OCI-LY3 (cell line): Measurements from ENCODE around the gene CCSER2.

Source experiments
- H2AFZ ChIP-seq: fragments of 200-600, 300-600 bp; shearing (Covaris generic); 2 replicates; pipeline ENCODE4 v1.6.0; 2014; ENCODE audit warnings: antibody characterized with exemption, low read depth, low read length
- H3K27ac ChIP-seq: fragments of 200-600, 300-600 bp; sonication (generic); 2 replicates; pipeline ENCODE4 v1.5.1; 2014; ENCODE audit warnings: mild to moderate bottlenecking, low read length, moderate library complexity, mixed read lengths
- H3K27me3 ChIP-seq: fragments of 200-600, 300-600 bp; sonication (generic); 2 replicates; pipeline ENCODE4 v1.6.1; 2014; ENCODE audit warnings: low read depth, low read length, mixed read lengths
- H3K36me3 ChIP-seq: fragments of 200-600, 300-600 bp; sonication (generic); replicated peaks from 2 replicates; pipeline ENCODE3; 2014; ENCODE audit warnings: low read depth, low read length, mixed read lengths
- H3K4me1 ChIP-seq: fragments of 300-600, 200-600 bp; sonication (generic); 2 replicates; pipeline ENCODE4 v1.6.1; 2014; ENCODE audit warnings: low read length, mixed read lengths
- H3K4me2 ChIP-seq: fragments of 200-600, 300-600 bp; sonication (generic); 2 replicates; pipeline ENCODE4 v1.6.1; 2014; ENCODE audit warnings: low read length, mixed read lengths
- H3K4me3 ChIP-seq: fragments of 300-600, 200-600 bp; sonication (generic); 2 replicates; pipeline ENCODE4 v1.5.1; 2014; ENCODE audit warnings: antibody characterized with exemption, mild to moderate bottlenecking, low read length, moderate library complexity
- H3K79me2 ChIP-seq: fragments of 300-600, 200-600 bp; shearing (Covaris generic); 2 replicates; pipeline ENCODE4 v1.6.1; 2014; ENCODE audit warnings: mild to moderate bottlenecking, low read length, mixed read lengths
- H3K9ac ChIP-seq: fragments of 300-600, 200-600 bp; shearing (Covaris generic); 2 replicates; pipeline ENCODE4 v1.6.0; 2014; ENCODE audit warnings: mild to moderate bottlenecking, low read length, moderate library complexity
- H3K9me3 ChIP-seq: fragments of 200-600, 300-600 bp; shearing (Covaris generic); 2 replicates; pipeline ENCODE4 v1.6.1; 2014; ENCODE audit warnings: low read length, mixed read lengths; ENCODE audit not compliant: insufficient read depth
- H4K20me1 ChIP-seq: fragments of 200-600, 300-600 bp; sonication (generic); 2 replicates; pipeline ENCODE4 v1.6.1; 2016; ENCODE audit warnings: low read length, mixed read lengths; ENCODE audit not compliant: insufficient read depth
- CTCF ChIP-seq: fragments of 200-600, 300-600 bp; sonication (generic); IDR thresholded peaks from 2 replicates; pipeline ENCODE4 v1.5.1; 2014; ENCODE audit warnings: antibody characterized with exemption, low read length, low read depth
- EZH2phosphoT487 ChIP-seq: fragments of 200-600 bp; shearing (Covaris generic); IDR thresholded peaks from 2 replicates; pipeline ENCODE4 v1.6.1; 2018; ENCODE audit warnings: antibody characterized with exemption, mixed run types, low read depth

Gene CCSER2

GRCh38 chr10:84499846-84500245 lies 171.5 kb downstream of the CCSER2 start:
- Histone ChIP-seq H3K4me2 (no peak overlapping the region), H3K4me3 (no peak overlapping the region), H3K79me2 (no peaks in the 10 kb centered on the region), H2AFZ (no peak overlapping the region), H3K9ac (no peak overlapping the region), H3K27ac (no peak overlapping the region), H3K4me1 (no peaks in the 10 kb centered on the region), H3K9me3 (no peaks in the 10 kb centered on the region), H4K20me1 (no peaks in the 10 kb centered on the region), H3K36me3 (no peaks in the 10 kb centered on the region), H3K27me3 (no peaks in the 10 kb centered on the region)
- no peak for TF ChIP-seq CTCF
- no peak for TF ChIP-seq EZH2phosphoT487

- Histone ChIP-seq H3K79me2 (no peaks in the 10 kb centered on the region), H3K27me3 (no peaks in the 10 kb centered on the region), H3K36me3 (peaks cover 4% of the 10 kb centered on the region), H3K4me1 (peaks cover 7% of the 10 kb centered on the region), H4K20me1 (no peaks in the 10 kb centered on the region), H3K9ac (no peak overlapping the region), H3K4me3 (no peak overlapping the region), H2AFZ (no peak overlapping the region), H3K9me3 (no peaks in the 10 kb centered on the region), H3K27ac (no peak overlapping the region), H3K4me2 (no peak overlapping the region)
- TF ChIP-seq EZH2phosphoT487 = no peak
- TF ChIP-seq CTCF = no peak
Measured at GRCh38 chr10:84510121-84510520, 181.7 kb downstream of the CCSER2 start.

- H3K27ac ChIP-seq = no peak overlapping the region
- no peaks in the 10 kb centered on the region for H3K9me3 ChIP-seq
- H3K4me2 ChIP-seq = no peak overlapping the region
Measured at GRCh38 chr10:84511106-84511505, 182.7 kb downstream of the CCSER2 start.

GRCh38 chr10:84511709-84512285 lies 183.4 kb downstream of the CCSER2 start:
- Histone ChIP-seq H3K27ac (no peak overlapping the region), H3K4me2 (no peak overlapping the region), H3K4me1 (peaks cover 7% of the 10 kb centered on the region), H4K20me1 (no peaks in the 10 kb centered on the region), H3K9ac (no peak overlapping the region), H3K9me3 (no peaks in the 10 kb centered on the region), H3K27me3 (no peaks in the 10 kb centered on the region), H3K4me3 (no peak overlapping the region), H2AFZ (no peak overlapping the region), H3K79me2 (no peaks in the 10 kb centered on the region), H3K36me3 (peaks cover 4% of the 10 kb centered on the region)
- no peak for TF ChIP-seq EZH2phosphoT487
- TF ChIP-seq CTCF = no peak

More at GRCh38 chr10:84511106-84511505, 182.7 kb downstream of the CCSER2 start:
- peaks cover 7% of the 10 kb centered on the region for H3K4me1 ChIP-seq
- no peaks in the 10 kb centered on the region for H3K79me2 ChIP-seq
- no peak overlapping the region for H3K4me3 ChIP-seq
- H2AFZ ChIP-seq = no peak overlapping the region
- H3K9ac ChIP-seq = no peak overlapping the region
- no peaks in the 10 kb centered on the region for H3K27me3 ChIP-seq
- H3K36me3 ChIP-seq = peaks cover 4% of the 10 kb centered on the region
- no peaks in the 10 kb centered on the region for H4K20me1 ChIP-seq
- TF ChIP-seq EZH2phosphoT487 (no peak), CTCF (no peak)
